GM23338 (cell line): ENCODE results near the gene CSF1R. TPM values are rescaled to one million over a fixed set of nuclear protein-coding genes. Genes with fewer than 3 reads are reported as not detected.

ENCODE experiments used
- ATAC-seq: fragments of 200-7000 bp; cut with Tn5 transposase; 3 replicates; pipeline ENCODE4 v1.9.1; 2020
- DNase-seq: peaks from one replicate; pipeline ENCODE4 v3.0.0-alpha.2; 2015; ENCODE audit warnings: low spot score
- H2AFZ ChIP-seq: fragments of 200-600 bp; sonication (generic); 2 replicates; pipeline ENCODE4 v1.8.0; 2016; ENCODE audit warnings: antibody characterized with exemption, mild to moderate bottlenecking, moderate library complexity
- H3F3A ChIP-seq: fragments of 200-600 bp; sonication (generic); replicated peaks from 2 replicates; pipeline ENCODE4 v1.8.0; 2017; ENCODE audit warnings: antibody characterized with exemption, mixed run types, low read depth
- H3K27ac ChIP-seq: fragments of 200-600 bp; sonication (generic); 2 replicates; pipeline ENCODE4 v1.6.1; 2016; ENCODE audit warnings: low read depth
- H3K27me3 ChIP-seq: fragments of 200-600 bp; sonication (generic); 2 replicates; pipeline ENCODE4 v1.8.0; 2016; ENCODE audit warnings: mild to moderate bottlenecking, mixed run types, moderate library complexity; ENCODE audit not compliant: insufficient read depth
- H3K36me3 ChIP-seq: fragments of 200-600 bp; sonication (generic); 2 replicates; pipeline ENCODE4 v1.8.0; 2016; ENCODE audit warnings: mild to moderate bottlenecking; ENCODE audit not compliant: insufficient read depth
- H3K4me1 ChIP-seq: fragments of 200-600 bp; sonication (generic); 2 replicates; pipeline ENCODE4 v1.8.0; 2016; ENCODE audit warnings: mild to moderate bottlenecking, moderate library complexity; ENCODE audit not compliant: insufficient read depth
- H3K4me2 ChIP-seq: fragments of 200-600 bp; sonication (generic); 2 replicates; pipeline ENCODE4 v1.7.1; 2017; ENCODE audit warnings: mixed run types
- H3K4me3 ChIP-seq: fragments of 200-600 bp; sonication (generic); 2 replicates; pipeline ENCODE4 v1.6.1; 2016; ENCODE audit warnings: mixed run types
- H3K79me2 ChIP-seq: fragments of 200-600 bp; sonication (generic); replicated peaks from 2 replicates; pipeline ENCODE4 v1.8.0; 2017; ENCODE audit warnings: mild to moderate bottlenecking; ENCODE audit not compliant: insufficient read depth
- H3K9me2 ChIP-seq: fragments of 200-600 bp; sonication (generic); 2 replicates; pipeline ENCODE4 v1.8.0; 2017; ENCODE audit not compliant: insufficient read depth
- H4K20me1 ChIP-seq: fragments of 200-600 bp; sonication (generic); replicated peaks from 2 replicates; pipeline ENCODE4 v1.8.0; 2017; ENCODE audit warnings: mild to moderate bottlenecking; ENCODE audit not compliant: insufficient read depth
- H3K27ac Mint-ChIP-seq: 2 replicates; pipeline ENCODE4 v1.8.0; 2020; ENCODE audit warnings: inconsistent platforms, mild to moderate bottlenecking, moderate library complexity, mixed read lengths
- H3K27me3 Mint-ChIP-seq: 3 replicates; pipeline ENCODE4 v1.8.0; 2022; ENCODE audit warnings: low read depth, mild to moderate bottlenecking, moderate library complexity, mixed read lengths, inconsistent platforms; ENCODE audit not compliant: insufficient read depth, poor library complexity
- H3K36me3 Mint-ChIP-seq: 3 replicates; pipeline ENCODE4 v1.8.0; 2021; ENCODE audit warnings: low read depth, mild to moderate bottlenecking, inconsistent platforms, moderate library complexity, mixed read lengths
- H3K4me1 Mint-ChIP-seq: 3 replicates; pipeline ENCODE4 v1.8.0; 2020; ENCODE audit warnings: mild to moderate bottlenecking, inconsistent platforms, mixed read lengths
- H3K4me3 Mint-ChIP-seq: 3 replicates; pipeline ENCODE4 v1.8.0; 2021; ENCODE audit warnings: moderate library complexity, mild to moderate bottlenecking, inconsistent platforms, mixed read lengths
- H3K9me3 Mint-ChIP-seq: 3 replicates; pipeline ENCODE4 v1.8.0; 2020; ENCODE audit warnings: moderate library complexity, mild to moderate bottlenecking, inconsistent platforms, mixed read lengths
- CREB1 ChIP-seq: fragments of 250-450 bp; sonication (Bioruptor Pico); IDR thresholded peaks from 2 replicates; pipeline ENCODE4 v1.5.0; 2020; ENCODE audit warnings: low read depth, mild to moderate bottlenecking, moderate library complexity
- EZH2phosphoT487 ChIP-seq: fragments of 200-600 bp; sonication (generic); IDR thresholded peaks from one replicate; pipeline ENCODE4 v1.8.1; 2018; ENCODE audit warnings: antibody characterized with exemption; ENCODE audit not compliant: unreplicated experiment
- POLR2AphosphoS5 ChIP-seq: IDR thresholded peaks from 2 replicates; pipeline ENCODE4 v1.6.1; 2016; ENCODE audit warnings: antibody characterized with exemption, low read depth
- ZNF114 ChIP-seq: fragments of 250-450 bp; sonication (Bioruptor Pico); IDR thresholded peaks from 2 replicates; pipeline ENCODE4 v1.5.0; 2020; ENCODE audit warnings: mild to moderate bottlenecking, moderate library complexity
- ZNF331 ChIP-seq: fragments of 250-450 bp; sonication (Bioruptor Pico); IDR thresholded peaks from 2 replicates; pipeline ENCODE4 v1.5.0; 2020; ENCODE audit warnings: low read depth, mild to moderate bottlenecking, moderate library complexity
- polyA plus RNA-seq: library from polyadenylated mRNA; unstranded; fragments of >200 nt; fragmentation: Nextera tagmentation; extraction: Ambion mirVana; gene quantifications from 2 replicates; pipeline ENCODE4 v1.2.1, GENCODE V29; 2016
- total RNA-seq: library from RNA; depleted of rRNA; stranded (reverse); fragments of >200 nt; shearing (Covaris generic); gene quantifications from 2 replicates; pipeline ENCODE4 v1.2.3, GENCODE V29; 2014
- TF ChIP-seq, protein P1 (sequence below): fragments of 250-450 bp; sonication (Bioruptor Pico); IDR thresholded peaks from 2 replicates; pipeline ENCODE4 v1.5.0; 2020; ENCODE audit warnings: mild to moderate bottlenecking, moderate library complexity
- TF ChIP-seq, protein P2 (sequence below): IDR thresholded peaks from 2 replicates; pipeline ENCODE4 v1.6.1; 2016; ENCODE audit warnings: antibody characterized with exemption
- TF ChIP-seq, protein P3 (sequence below): IDR thresholded peaks from one replicate; pipeline ENCODE4 v1.6.1; 2018; ENCODE audit warnings: antibody characterized with exemption; ENCODE audit not compliant: unreplicated experiment
- TF ChIP-seq, protein P4 (sequence below), 2 experiments: fragments of 200-600 bp in 1 of 2; sonication (generic) in 1 of 2; conservative IDR thresholded peaks; 2 replicates each; pipeline versions ENCODE4 v1.5.1 to v1.6.1; 2016 to 2017; ENCODE audit warnings: antibody characterized with exemption in 2 of 2, low read depth in 2 of 2, mild to moderate bottlenecking in 2 of 2, moderate library complexity in 1 of 2

Gene CSF1R
- total and polyA plus RNA-seq, 2 experiments from 2014 or later: 0.21 TPM; not detected in 1

DNA sequence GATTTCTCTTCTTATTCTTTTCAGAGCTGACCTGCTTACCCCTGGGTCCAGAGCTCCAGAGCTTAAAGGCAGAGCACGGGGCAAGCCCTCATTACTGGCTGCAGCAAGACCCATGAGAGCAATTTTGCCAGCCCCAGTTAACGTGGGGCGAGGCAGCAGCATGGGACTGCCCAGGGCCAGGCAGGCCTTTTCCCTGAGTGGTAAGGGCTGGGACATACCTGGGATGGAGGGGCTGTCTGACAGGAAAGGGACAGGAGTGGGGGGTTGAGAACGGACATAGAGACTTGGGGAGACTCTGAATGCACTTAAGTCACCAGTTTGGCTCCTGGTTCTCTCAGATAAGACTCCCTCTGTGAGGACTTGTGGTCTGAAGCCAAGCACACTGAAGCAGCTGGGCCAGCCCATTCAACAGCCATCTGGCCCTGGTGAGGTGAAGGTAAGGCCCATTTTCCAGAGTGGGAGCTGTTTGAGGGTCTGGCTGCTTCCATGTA is 59.6 kb downstream of the CSF1R start (continued):
- TF ChIP-seq, protein P1, sequence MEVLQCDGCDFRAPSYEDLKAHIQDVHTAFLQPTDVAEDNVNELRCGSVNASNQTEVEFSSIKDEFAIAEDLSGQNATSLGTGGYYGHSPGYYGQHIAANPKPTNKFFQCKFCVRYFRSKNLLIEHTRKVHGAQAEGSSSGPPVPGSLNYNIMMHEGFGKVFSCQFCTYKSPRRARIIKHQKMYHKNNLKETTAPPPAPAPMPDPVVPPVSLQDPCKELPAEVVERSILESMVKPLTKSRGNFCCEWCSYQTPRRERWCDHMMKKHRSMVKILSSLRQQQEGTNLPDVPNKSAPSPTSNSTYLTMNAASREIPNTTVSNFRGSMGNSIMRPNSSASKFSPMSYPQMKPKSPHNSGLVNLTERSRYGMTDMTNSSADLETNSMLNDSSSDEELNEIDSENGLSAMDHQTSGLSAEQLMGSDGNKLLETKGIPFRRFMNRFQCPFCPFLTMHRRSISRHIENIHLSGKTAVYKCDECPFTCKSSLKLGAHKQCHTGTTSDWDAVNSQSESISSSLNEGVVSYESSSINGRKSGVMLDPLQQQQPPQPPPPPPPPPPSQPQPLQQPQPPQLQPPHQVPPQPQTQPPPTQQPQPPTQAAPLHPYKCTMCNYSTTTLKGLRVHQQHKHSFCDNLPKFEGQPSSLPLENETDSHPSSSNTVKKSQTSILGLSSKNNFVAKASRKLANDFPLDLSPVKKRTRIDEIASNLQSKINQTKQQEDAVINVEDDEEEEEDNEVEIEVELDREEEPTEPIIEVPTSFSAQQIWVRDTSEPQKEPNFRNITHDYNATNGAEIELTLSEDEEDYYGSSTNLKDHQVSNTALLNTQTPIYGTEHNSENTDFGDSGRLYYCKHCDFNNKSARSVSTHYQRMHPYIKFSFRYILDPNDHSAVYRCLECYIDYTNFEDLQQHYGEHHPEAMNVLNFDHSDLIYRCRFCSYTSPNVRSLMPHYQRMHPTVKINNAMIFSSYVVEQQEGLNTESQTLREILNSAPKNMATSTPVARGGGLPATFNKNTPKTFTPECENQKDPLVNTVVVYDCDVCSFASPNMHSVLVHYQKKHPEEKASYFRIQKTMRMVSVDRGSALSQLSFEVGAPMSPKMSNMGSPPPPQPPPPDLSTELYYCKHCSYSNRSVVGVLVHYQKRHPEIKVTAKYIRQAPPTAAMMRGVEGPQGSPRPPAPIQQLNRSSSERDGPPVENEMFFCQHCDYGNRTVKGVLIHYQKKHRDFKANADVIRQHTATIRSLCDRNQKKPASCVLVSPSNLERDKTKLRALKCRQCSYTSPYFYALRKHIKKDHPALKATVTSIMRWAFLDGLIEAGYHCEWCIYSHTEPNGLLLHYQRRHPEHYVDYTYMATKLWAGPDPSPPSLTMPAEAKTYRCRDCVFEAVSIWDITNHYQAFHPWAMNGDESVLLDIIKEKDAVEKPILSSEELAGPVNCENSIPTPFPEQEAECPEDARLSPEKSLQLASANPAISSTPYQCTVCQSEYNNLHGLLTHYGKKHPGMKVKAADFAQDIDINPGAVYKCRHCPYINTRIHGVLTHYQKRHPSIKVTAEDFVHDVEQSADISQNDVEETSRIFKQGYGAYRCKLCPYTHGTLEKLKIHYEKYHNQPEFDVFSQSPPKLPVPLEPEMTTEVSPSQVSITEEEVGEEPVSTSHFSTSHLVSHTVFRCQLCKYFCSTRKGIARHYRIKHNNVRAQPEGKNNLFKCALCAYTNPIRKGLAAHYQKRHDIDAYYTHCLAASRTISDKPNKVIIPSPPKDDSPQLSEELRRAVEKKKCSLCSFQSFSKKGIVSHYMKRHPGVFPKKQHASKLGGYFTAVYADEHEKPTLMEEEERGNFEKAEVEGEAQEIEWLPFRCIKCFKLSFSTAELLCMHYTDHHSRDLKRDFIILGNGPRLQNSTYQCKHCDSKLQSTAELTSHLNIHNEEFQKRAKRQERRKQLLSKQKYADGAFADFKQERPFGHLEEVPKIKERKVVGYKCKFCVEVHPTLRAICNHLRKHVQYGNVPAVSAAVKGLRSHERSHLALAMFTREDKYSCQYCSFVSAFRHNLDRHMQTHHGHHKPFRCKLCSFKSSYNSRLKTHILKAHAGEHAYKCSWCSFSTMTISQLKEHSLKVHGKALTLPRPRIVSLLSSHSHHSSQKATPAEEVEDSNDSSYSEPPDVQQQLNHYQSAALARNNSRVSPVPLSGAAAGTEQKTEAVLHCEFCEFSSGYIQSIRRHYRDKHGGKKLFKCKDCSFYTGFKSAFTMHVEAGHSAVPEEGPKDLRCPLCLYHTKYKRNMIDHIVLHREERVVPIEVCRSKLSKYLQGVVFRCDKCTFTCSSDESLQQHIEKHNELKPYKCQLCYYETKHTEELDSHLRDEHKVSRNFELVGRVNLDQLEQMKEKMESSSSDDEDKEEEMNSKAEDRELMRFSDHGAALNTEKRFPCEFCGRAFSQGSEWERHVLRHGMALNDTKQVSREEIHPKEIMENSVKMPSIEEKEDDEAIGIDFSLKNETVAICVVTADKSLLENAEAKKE: no peak
- TF ChIP-seq, protein P2, sequence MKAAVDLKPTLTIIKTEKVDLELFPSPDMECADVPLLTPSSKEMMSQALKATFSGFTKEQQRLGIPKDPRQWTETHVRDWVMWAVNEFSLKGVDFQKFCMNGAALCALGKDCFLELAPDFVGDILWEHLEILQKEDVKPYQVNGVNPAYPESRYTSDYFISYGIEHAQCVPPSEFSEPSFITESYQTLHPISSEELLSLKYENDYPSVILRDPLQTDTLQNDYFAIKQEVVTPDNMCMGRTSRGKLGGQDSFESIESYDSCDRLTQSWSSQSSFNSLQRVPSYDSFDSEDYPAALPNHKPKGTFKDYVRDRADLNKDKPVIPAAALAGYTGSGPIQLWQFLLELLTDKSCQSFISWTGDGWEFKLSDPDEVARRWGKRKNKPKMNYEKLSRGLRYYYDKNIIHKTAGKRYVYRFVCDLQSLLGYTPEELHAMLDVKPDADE: no peak
- no peak for TF ChIP-seq CREB1 (CRISPR knock-in tag)
- TF ChIP-seq POLR2AphosphoS5: no peak
- no peak for TF ChIP-seq ZNF114 (CRISPR knock-in tag)
- TF ChIP-seq ZNF331: no peak

DNA sequence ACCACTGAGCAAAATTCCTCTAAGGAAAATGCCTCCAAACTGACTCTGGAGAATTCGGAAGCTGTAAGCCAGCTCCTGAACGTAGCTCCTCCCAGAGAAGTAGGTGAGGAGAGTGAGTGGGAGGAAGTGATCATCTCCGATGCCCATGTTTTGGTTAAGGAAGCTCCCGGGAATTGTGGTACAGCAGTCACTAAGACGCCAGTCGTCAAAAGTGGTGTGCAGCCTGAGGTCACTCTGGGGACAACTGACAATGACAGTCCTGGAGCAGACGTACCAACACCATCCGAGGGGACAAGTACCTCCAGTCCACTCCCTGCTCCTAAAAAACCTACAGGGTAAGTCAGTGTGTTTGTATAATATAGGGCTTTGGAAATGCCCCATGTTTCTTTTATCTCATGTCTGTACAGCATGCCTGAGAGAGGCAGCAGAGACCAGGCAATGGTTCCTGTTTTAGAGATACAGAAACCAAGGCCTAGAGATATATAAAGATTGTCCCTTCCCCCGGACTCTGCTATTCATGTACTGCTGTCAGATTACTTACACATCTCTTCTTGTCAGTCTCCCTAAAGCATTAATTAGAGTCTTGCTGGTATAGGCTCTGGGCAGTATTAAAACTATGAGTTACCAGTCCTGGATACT is 61.9 kb downstream of the CSF1R start:
- peaks cover 61% of the 10 kb centered on the region for H3K36me3 Mint-ChIP-seq
- ATAC-seq: no peak
- TF ChIP-seq, protein P3, sequence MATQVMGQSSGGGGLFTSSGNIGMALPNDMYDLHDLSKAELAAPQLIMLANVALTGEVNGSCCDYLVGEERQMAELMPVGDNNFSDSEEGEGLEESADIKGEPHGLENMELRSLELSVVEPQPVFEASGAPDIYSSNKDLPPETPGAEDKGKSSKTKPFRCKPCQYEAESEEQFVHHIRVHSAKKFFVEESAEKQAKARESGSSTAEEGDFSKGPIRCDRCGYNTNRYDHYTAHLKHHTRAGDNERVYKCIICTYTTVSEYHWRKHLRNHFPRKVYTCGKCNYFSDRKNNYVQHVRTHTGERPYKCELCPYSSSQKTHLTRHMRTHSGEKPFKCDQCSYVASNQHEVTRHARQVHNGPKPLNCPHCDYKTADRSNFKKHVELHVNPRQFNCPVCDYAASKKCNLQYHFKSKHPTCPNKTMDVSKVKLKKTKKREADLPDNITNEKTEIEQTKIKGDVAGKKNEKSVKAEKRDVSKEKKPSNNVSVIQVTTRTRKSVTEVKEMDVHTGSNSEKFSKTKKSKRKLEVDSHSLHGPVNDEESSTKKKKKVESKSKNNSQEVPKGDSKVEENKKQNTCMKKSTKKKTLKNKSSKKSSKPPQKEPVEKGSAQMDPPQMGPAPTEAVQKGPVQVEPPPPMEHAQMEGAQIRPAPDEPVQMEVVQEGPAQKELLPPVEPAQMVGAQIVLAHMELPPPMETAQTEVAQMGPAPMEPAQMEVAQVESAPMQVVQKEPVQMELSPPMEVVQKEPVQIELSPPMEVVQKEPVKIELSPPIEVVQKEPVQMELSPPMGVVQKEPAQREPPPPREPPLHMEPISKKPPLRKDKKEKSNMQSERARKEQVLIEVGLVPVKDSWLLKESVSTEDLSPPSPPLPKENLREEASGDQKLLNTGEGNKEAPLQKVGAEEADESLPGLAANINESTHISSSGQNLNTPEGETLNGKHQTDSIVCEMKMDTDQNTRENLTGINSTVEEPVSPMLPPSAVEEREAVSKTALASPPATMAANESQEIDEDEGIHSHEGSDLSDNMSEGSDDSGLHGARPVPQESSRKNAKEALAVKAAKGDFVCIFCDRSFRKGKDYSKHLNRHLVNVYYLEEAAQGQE: no peak
- TF ChIP-seq ZNF114 (CRISPR knock-in tag) (no peak), CREB1 (CRISPR knock-in tag) (no peak), ZNF331 (no peak), EZH2phosphoT487 (no peak)
- TF ChIP-seq, protein P2: no peak
- TF ChIP-seq, protein P4, sequence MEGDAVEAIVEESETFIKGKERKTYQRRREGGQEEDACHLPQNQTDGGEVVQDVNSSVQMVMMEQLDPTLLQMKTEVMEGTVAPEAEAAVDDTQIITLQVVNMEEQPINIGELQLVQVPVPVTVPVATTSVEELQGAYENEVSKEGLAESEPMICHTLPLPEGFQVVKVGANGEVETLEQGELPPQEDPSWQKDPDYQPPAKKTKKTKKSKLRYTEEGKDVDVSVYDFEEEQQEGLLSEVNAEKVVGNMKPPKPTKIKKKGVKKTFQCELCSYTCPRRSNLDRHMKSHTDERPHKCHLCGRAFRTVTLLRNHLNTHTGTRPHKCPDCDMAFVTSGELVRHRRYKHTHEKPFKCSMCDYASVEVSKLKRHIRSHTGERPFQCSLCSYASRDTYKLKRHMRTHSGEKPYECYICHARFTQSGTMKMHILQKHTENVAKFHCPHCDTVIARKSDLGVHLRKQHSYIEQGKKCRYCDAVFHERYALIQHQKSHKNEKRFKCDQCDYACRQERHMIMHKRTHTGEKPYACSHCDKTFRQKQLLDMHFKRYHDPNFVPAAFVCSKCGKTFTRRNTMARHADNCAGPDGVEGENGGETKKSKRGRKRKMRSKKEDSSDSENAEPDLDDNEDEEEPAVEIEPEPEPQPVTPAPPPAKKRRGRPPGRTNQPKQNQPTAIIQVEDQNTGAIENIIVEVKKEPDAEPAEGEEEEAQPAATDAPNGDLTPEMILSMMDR (conservative IDR thresholded peaks at IDR 0.05; ENCODE audit: low read depth in 2 of 2): no peak

More for the DNA sequence above, 61.9 kb downstream of the CSF1R start:
- no peak overlapping the region for H3K4me2 ChIP-seq
- H3F3A ChIP-seq: 0 out of 2 replicates have a peak, but pooled peaks cover 2% of the 10 kb centered on the region
- no peaks in the 10 kb centered on the region for H3K9me2 ChIP-seq
- no peaks in the 10 kb centered on the region for H3K27me3 ChIP-seq
- DNase-seq: no peak
- no peaks in the 10 kb centered on the region for H3K9me3 Mint-ChIP-seq
- no peak overlapping the region for H3K4me3 ChIP-seq
- no peaks in the 10 kb centered on the region; the same call in none of the 2 replicates for H4K20me1 ChIP-seq
- H3K36me3 ChIP-seq: peaks cover 38% of the 10 kb centered on the region
- H3K4me3 Mint-ChIP-seq: no peak overlapping the region
- peaks cover 4% of the 10 kb centered on the region for H3K27me3 Mint-ChIP-seq
- no peaks in the 10 kb centered on the region; the same call in 1 of the 2 replicates for H3K4me1 ChIP-seq
- peaks cover 25% of the 10 kb centered on the region for H3K4me1 Mint-ChIP-seq
- no peak overlapping the region for H3K27ac Mint-ChIP-seq
- no peak overlapping the region for H2AFZ ChIP-seq
- H3K79me2 ChIP-seq: no peaks in the 10 kb centered on the region; the same call in 1 of the 2 replicates
- H3K27ac ChIP-seq: no peak overlapping the region
